Pulmonary artery endothelial cell (primary cell): ENCODE results near the gene WNT7B. TPM values are rescaled to one million over a fixed set of nuclear protein-coding genes. Genes with fewer than 3 reads are reported as not detected.

Experiments
- DNase-seq: peaks from one replicate; pipeline ENCODE4 v3.0.0-alpha.2; 2011; ENCODE audit warnings: low read depth, low spot score
- total RNA-seq: library from RNA; depleted of rRNA; stranded (reverse); fragments of >200 nt; gene quantifications from 2 replicates; pipeline ENCODE4 v1.2.3, GENCODE V29; 2014

WNT7B gene
- total RNA-seq, 1 donor from 2014 or later, result not detected

GRCh38 chr22:45996241-45997076, 19.5 kb upstream of the WNT7B start:
- no peak for DNase-seq

GRCh38 chr22:45995405-45996101, 18.6 kb upstream of the WNT7B start:
- DNase-seq, result no peak

- no peak for DNase-seq
These were observed 17.8 kb upstream of the WNT7B start for GRCh38 chr22:45994491-45995404.

- no peak for DNase-seq
These were observed 16.9 kb upstream of the WNT7B start for GRCh38 chr22:45993841-45994240.

- no peak for DNase-seq
These were observed 16.3 kb upstream of the WNT7B start for GRCh38 chr22:45993143-45993692.

GRCh38 chr22:45992737-45993136, 15.8 kb upstream of the WNT7B start:
- no peak for DNase-seq

- DNase-seq, result no peak
These were observed 14.1 kb upstream of the WNT7B start for GRCh38 chr22:45991098-45991497.

GRCh38 chr22:45987136-45987861, 10.3 kb upstream of the WNT7B start:
- no peak for DNase-seq

GRCh38 chr22:45984316-45984916, 7.5 kb upstream of the WNT7B start:
- no peak for DNase-seq

- DNase-seq, result no peak
These were observed 6.8 kb upstream of the WNT7B start for GRCh38 chr22:45983797-45984196.

GRCh38 chr22:45980761-45981160, 3.8 kb upstream of the WNT7B start:
- DNase-seq, result no peak

- DNase-seq, result no peak
These were observed 3.3 kb upstream of the WNT7B start for GRCh38 chr22:45980268-45980570.

- DNase-seq, result no peak
These were observed 1.3 kb upstream of the WNT7B start for GRCh38 chr22:45978275-45978713.

GRCh38 chr22:45977551-45978274, 751 bp upstream of the WNT7B start:
- no peak for DNase-seq

GRCh38 chr22:45976254-45977002, 534 bp downstream of the WNT7B start:
- no peak for DNase-seq

GRCh38 chr22:45975164-45976161, 1.5 kb downstream of the WNT7B start:
- no peak for DNase-seq

GRCh38 chr22:45974498-45974897, 2.5 kb downstream of the WNT7B start:
- DNase-seq, result no peak

- no peak for DNase-seq
These were observed 4.1 kb downstream of the WNT7B start for GRCh38 chr22:45972889-45973253.
